Memory B cell (primary cell): Measurements from ENCODE around the gene PSORS1C2.
A peak's percentile ranks its signal among the peaks of the same experiment; 100 is the strongest.

ENCODE experiments used
- ATAC-seq: fragments of 150-1000 bp; cut with Tn5 transposase; 2 replicates; pipeline ENCODE4 v1.10.0; 2021; ENCODE audit warnings: low read depth, mild to moderate bottlenecking, moderate library complexity
- DNase-seq, 2 donors: peaks; one replicate each; pipeline ENCODE4 v3.0.0; 2022; ENCODE audit warnings: low spot score in 2 of 2
- H3K27ac Mint-ChIP-seq: one replicate; pipeline ENCODE4 v1.8.0; 2022; ENCODE audit warnings: mild to moderate bottlenecking, moderate library complexity, mixed read lengths
- H3K27me3 Mint-ChIP-seq: one replicate; pipeline ENCODE4 v1.8.0; 2022; ENCODE audit warnings: mixed read lengths
- H3K36me3 Mint-ChIP-seq: one replicate; pipeline ENCODE4 v1.8.0; 2022; ENCODE audit warnings: mild to moderate bottlenecking, mixed read lengths
- H3K4me1 Mint-ChIP-seq: one replicate; pipeline ENCODE4 v1.8.0; 2022; ENCODE audit warnings: mixed read lengths
- H3K4me3 Mint-ChIP-seq: one replicate; pipeline ENCODE4 v1.8.0; 2022; ENCODE audit warnings: mild to moderate bottlenecking, moderate library complexity, mixed read lengths
- H3K9me3 Mint-ChIP-seq: one replicate; pipeline ENCODE4 v1.8.0; 2022; ENCODE audit warnings: mixed read lengths

The PSORS1C2 gene

DNA sequence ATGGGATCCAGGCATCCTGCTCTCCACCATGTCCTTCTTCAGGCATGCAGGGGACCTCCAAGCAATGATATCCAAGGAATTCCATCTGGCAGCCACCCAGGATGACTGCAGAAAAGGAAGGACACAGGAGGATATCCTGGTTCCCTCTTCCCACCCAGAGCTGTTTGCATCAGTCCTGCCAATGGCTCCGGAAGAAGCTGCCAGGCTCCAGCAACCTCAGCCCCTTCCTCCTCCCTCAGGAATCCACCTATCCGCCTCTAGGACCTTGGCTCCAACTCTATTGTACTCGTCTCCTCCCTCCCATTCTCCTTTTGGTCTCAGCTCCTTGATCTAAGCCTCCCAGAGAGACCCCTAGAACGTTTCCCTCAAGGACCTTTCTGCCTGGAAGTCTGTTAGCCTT is 733 bp upstream of the PSORS1C2 start:
- H3K27me3 Mint-ChIP-seq, result peaks cover 2% of the 10 kb centered on the region
- H3K36me3 Mint-ChIP-seq, result peaks cover 3% of the 10 kb centered on the region
- no peak overlapping the region for H3K4me3 Mint-ChIP-seq
- no peak for DNase-seq
- peaks cover 4% of the 10 kb centered on the region for H3K4me1 Mint-ChIP-seq
- no peak overlapping the region for H3K27ac Mint-ChIP-seq
- H3K9me3 Mint-ChIP-seq, result no peaks in the 10 kb centered on the region
- no peak for ATAC-seq

DNA sequence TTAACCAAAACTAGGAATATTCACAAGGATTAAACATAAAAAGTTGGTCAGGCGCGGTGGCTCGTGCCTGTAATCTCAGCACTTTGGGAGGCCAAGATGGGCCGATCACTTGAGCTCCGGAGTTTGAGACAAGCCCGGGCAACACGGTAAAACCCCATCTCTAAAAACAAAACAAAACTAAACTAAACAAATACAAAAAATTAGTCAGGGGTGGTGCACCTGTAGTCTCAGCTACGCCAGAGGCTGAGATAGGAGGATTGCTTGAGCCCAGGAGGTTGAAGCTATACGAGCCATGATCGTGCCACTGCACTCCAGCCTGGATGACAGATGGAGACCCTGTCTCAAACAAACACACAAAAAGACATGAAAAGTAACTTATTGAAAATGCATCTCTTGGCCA is 3.2 kb downstream of the PSORS1C2 start:
- DNase-seq, result no peak
- Mint-ChIP-seq H3K9me3 (no peaks in the 10 kb centered on the region), H3K4me1 (peaks cover 4% of the 10 kb centered on the region), H3K27ac (no peak overlapping the region), H3K36me3 (no peaks in the 10 kb centered on the region), H3K4me3 (no peak overlapping the region), H3K27me3 (peaks cover 4% of the 10 kb centered on the region)
- no peak for ATAC-seq

DNA sequence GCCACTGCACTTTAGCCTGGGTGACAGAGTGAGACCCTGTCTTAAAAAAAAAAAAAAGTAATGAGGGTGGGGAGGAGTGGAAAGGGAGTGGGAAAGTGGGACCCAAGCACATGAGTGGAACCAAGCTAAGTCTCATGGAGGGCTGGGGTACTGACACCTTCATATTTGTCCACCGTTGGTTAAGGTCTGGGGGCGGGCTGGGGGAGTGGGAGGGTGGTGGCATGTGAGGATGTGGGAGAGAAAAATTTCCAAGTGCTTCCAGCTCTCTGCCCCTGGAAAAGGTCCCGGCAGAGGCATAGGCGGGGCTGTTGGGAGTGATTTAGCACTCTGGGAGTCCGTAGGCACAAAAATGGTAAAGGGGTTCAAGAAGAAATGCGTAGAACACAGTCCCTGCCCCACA is 6.1 kb downstream of the PSORS1C2 start:
- no peaks in the 10 kb centered on the region for H3K36me3 Mint-ChIP-seq
- DNase-seq, result no peak
- H3K4me3 Mint-ChIP-seq, result no peak overlapping the region
- no peak overlapping the region for H3K27ac Mint-ChIP-seq
- H3K27me3 Mint-ChIP-seq, result peaks cover 6% of the 10 kb centered on the region
- no peak for ATAC-seq
- no peaks in the 10 kb centered on the region for H3K9me3 Mint-ChIP-seq
- peaks cover 9% of the 10 kb centered on the region for H3K4me1 Mint-ChIP-seq

DNA sequence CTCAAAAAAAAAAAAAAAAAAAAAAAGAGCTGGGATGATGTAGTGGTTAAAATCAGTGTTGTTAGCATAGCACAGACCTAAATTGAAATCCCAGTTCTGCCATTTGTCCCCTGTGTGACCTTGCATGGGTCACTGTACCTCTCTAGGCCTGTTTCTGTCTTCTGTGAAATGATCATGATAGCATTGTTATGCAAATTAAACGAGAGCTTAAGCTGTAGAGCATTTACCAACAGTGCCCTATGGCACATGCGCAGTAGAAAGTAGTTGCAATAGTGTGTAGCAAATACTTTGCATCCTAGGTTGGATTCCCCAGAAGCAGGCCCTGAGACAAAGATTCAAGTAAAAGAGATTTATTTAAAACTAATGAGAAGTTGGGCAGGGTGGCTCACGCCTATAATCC is 7.3 kb downstream of the PSORS1C2 start:
- H3K36me3 Mint-ChIP-seq, result no peaks in the 10 kb centered on the region
- no peak overlapping the region for H3K27ac Mint-ChIP-seq
- no peaks in the 10 kb centered on the region for H3K9me3 Mint-ChIP-seq

DNA sequence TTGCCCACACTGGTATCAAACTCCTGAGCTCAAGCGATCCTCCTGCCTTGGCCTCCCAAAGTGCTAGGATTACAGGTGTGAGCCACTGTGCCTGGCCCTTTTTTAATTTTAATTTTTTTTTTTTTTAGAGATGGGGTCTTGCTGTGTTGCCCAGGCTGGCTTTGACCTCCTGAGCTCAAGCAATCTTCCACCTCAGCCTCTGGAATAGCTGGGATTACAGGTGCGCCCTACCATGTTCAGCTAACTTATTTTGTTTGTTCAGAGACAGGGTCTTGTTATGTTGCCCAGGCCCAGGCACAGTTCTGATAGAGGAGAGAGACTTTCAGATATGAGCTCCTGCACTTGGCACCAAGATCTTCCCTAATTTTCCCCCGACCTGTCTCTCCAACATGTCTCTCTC is 8.1 kb downstream of the PSORS1C2 start:
- Mint-ChIP-seq H3K4me3 (no peak overlapping the region), H3K27ac (no peak overlapping the region), H3K27me3 (peaks cover 6% of the 10 kb centered on the region), H3K9me3 (no peaks in the 10 kb centered on the region), H3K36me3 (no peaks in the 10 kb centered on the region), H3K4me1 (peaks cover 8% of the 10 kb centered on the region)
- no peak for ATAC-seq
- DNase-seq, result no peak

More for the DNA sequence above, 7.3 kb downstream of the PSORS1C2 start:
- Mint-ChIP-seq H3K4me1 (peaks cover 6% of the 10 kb centered on the region), H3K4me3 (no peak overlapping the region), H3K27me3 (peaks cover 4% of the 10 kb centered on the region)
- ATAC-seq, result no peak
- DNase-seq, result no peak

DNA sequence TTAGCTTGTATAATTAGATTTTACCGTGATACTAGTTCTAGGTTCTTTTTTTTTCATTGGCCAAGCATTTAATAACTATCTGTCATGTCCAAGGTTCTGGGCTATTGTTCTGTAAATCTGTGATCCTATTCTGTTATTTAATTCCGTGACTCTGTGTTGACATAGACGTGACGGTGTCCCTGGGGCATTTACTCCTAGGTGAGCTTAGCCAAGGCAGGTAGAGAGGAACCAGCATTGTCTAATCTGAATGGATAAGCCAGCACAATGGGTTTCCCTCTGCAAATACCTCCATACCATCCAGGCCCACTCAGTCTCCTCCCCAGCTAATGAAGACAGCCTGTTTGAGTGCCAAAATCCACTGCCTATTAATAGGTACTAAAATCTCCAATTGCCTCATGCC is 9.7 kb downstream of the PSORS1C2 start:
- no peaks in the 10 kb centered on the region for H3K9me3 Mint-ChIP-seq
- H3K27me3 Mint-ChIP-seq, result peaks cover 8% of the 10 kb centered on the region
- H3K36me3 Mint-ChIP-seq, result no peaks in the 10 kb centered on the region
- DNase-seq (no peak), ATAC-seq (no peak)
- H3K4me1 Mint-ChIP-seq, result peaks cover 8% of the 10 kb centered on the region
- H3K4me3 Mint-ChIP-seq, result no peak overlapping the region
- H3K27ac Mint-ChIP-seq, result no peak overlapping the region

DNA sequence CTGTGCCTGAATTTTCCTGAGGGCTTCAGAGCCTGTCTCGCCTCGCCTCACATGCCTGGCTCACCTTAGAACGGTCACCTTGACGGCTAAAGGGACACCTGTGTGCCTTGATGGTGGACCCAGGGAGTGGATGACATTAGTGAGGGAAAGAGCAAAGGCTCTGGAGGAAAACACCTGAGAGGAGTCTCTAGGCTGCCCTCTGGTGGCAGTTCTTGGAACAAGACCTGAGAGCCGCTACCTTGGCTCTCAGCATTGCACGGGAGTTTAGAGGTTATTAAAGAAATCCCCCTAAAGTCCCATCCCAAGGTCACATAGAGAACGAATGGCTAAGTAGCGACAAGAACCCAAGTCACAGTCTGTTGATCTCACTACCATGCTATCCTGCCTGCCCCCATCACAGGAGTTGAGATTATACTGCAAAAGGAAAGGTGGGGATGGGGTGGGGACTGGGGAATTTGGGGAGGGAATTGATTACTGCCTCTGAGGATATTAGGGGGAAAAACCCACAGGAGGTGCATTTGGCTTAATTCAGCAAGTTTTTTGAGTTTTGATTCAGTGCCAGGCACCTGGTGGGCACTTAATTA is 10.7 kb downstream of the PSORS1C2 start:
- Mint-ChIP-seq H3K4me3 (no peak overlapping the region), H3K27me3 (peaks cover 9% of the 10 kb centered on the region), H3K27ac (no peak overlapping the region), H3K9me3 (no peaks in the 10 kb centered on the region), H3K36me3 (no peaks in the 10 kb centered on the region), H3K4me1 (peaks cover 8% of the 10 kb centered on the region)
- ATAC-seq (peak; percentile 87), DNase-seq (peak; percentile 73 to 83)

DNA sequence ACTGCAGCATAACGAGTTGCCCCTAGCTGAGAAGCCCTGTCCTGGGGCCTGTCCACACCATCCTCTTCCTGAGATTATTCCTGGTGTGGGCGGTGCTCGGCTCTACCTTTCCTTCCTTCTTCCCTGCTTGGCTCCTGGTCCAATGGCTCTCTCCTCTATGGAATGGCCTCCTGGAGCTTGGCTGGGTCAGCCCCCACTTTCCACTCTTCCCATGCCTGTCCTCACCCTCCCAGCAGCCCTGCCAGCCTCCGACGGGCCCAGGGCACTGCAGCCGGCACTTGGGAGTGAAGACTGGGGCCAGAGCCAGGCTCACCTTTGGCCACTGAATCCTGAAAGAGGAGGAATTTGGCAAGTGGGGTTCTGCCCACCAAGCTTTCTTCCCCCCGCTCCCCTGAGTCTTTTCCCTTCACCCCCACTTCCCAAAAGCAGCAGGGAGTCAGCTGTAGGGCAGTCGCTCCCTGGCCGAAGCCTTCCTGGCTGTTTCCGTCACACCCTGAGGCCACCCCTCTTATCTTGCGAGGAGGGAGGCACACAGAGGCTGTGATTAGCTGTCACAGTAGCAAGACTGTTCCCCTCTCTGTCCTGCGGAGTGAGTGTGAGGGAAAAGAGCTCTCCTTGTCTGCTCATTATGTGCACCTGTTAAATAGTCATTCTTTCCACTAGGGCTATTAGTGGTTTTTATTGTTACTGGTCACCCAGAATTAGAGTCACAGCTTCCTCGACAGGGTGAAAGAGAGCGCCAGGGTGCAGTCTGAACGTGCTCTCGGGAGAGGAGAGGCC is 12.3 kb downstream of the PSORS1C2 start:
- Mint-ChIP-seq H3K4me3 (no peak overlapping the region), H3K27ac (no peak overlapping the region), H3K36me3 (no peaks in the 10 kb centered on the region), H3K27me3 (peaks cover 11% of the 10 kb centered on the region), H3K9me3 (no peaks in the 10 kb centered on the region), H3K4me1 (peaks cover 8% of the 10 kb centered on the region)
- DNase-seq (no peak), ATAC-seq (no peak)

DNA sequence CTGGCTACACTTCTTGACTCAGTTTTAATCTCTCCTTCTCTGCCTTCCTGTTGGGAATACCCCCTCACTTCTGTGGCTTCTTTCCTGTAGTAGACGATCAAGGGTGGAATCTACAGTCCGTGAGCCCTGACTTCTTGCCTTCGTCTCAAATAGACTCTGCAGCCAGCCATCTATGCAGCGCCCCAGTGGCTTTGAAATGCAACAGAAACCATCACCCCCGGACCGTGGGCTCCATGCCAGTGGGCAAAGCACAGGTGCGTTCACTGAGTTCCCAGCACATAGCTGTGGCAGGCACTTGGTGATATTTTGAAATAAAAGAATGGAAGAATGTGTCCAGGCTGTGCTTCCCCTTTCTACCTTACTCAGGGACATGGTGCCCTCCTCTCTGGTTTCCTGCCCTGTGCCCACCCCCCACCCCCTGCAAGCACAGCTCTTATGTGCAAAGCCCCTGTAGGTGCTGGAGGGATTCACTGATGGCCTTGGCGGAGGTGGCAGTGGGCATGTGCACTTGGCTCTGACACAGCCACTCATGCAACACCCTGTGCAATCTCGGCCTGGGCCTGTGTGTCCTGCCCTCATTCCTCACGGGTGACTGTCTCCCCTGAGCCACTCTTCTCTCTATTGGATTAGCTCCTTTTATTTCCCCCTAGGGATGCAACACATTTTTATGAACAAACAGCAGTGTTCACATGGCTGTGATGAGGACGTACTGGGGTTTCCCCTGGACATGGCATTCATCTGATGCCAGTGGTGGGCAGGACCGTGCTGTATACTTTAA is 13.1 kb downstream of the PSORS1C2 start:
- ATAC-seq, result no peak
- Mint-ChIP-seq H3K9me3 (no peaks in the 10 kb centered on the region), H3K36me3 (no peaks in the 10 kb centered on the region), H3K27ac (no peak overlapping the region), H3K27me3 (peaks cover 11% of the 10 kb centered on the region), H3K4me1 (peaks cover 8% of the 10 kb centered on the region), H3K4me3 (no peak overlapping the region)
- no peak for DNase-seq

DNA sequence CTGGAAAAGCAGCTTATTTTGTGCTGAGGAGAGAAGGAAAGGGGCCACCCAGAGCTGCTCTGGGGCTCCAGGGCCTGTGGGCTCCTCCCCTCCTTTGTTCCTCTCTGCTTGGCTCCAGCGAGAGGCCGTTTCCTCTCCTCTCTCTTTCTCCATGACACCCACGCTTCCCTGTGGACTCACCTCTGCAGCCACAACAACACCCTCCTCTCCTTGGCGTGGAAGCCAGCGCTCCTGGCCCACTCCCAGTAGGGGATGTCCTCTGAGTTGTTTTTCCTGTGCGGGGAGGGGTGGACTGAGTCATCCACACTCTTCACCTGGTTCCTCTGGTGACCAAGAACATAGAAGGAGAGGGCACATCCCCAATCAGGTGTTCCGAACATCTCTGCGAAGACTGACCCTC is 13.7 kb downstream of the PSORS1C2 start:
- DNase-seq, result no peak
- no peaks in the 10 kb centered on the region for H3K36me3 Mint-ChIP-seq

DNA sequence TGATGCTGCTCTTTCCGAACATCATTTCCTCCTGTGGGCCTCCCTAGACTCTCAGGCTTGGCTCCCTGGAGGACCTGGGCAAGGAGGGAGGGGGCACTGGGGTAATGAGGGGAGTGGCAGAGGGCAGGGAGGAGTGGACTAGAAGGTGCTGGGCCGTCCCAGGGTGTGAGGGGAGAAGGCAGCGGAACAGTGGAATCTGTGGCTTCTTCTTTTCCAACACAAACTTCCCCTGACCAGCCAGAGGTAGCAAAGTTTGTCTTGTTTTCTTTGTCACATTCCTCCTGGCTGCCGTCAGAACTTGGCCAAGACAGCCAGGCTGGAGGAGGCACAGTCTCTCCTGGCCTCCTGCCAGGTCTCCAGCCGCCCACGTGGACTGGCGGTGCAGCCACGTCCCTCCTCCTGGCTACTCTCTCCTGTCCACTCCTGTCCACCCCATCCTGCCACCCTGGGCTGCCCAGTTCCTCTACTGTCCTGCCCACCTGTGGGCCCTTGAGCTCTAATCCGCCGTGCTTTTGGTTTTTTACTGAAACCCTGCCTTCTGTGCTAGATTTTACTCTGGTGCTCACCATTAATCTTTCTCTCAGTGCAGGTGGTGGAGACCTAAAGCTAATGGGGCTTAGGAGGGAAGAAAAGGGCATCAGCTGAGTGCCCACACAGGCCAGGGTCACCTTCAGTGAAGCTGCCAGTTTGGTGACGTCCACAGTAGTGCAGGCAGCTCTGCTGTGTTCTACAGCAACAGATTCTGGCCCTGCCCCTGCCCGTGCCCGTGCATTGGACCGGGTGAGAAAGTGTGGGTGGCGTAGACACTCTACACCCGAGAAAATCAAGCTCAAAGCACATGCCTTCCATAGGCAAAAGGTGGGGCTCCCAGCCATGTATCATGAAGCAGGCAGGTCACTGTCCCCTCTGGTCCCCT is 15.8 kb downstream of the PSORS1C2 start:
- DNase-seq (no peak), ATAC-seq (no peak)
- H3K9me3 Mint-ChIP-seq, result no peaks in the 10 kb centered on the region
- peaks cover 6% of the 10 kb centered on the region for H3K4me1 Mint-ChIP-seq
- peaks cover 12% of the 10 kb centered on the region for H3K27me3 Mint-ChIP-seq
- H3K27ac Mint-ChIP-seq, result no peak overlapping the region
- H3K4me3 Mint-ChIP-seq, result no peak overlapping the region
- no peaks in the 10 kb centered on the region for H3K36me3 Mint-ChIP-seq

More for the DNA sequence above, 13.7 kb downstream of the PSORS1C2 start:
- H3K27me3 Mint-ChIP-seq, result peaks cover 11% of the 10 kb centered on the region
- peaks cover 8% of the 10 kb centered on the region for H3K4me1 Mint-ChIP-seq
- H3K27ac Mint-ChIP-seq, result no peak overlapping the region
- no peak overlapping the region for H3K4me3 Mint-ChIP-seq
- no peaks in the 10 kb centered on the region for H3K9me3 Mint-ChIP-seq
- ATAC-seq, result no peak

DNA sequence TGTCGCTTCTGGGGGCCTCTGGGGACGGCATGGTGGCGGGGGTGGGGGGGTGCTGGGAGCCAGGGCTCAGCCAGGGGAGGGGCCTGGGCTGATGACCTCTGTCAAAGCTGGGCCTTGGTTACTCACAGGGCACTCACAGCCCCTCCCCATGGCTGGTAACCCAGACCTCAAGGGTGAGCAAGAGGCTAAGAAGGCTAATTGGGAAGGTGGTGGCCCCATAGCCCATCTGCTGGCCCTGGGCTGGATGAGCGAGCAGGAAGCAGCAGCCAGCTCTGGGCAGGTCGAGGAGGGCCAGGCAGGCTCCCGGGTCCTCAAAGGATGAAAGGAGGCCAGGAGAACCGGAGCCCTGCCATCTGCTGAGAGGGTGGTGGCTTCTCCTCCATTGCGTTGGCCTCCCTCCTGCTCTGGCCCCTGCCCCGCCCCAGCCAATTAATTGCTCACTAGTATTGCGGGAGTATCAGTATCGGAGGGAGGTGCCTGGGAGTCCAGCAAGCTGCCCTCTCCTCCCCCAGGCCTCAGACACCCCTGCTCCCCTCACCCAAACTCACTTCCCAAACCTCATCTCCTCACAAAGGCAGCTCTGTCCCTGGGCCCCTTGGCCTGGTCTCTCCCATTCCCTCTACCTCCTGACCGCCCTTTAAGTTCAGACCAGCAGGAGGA is 17.6 kb downstream of the PSORS1C2 start:
- Mint-ChIP-seq H3K4me3 (no peak overlapping the region), H3K27me3 (peaks cover 10% of the 10 kb centered on the region), H3K27ac (no peak overlapping the region), H3K4me1 (peaks cover 2% of the 10 kb centered on the region), H3K9me3 (no peaks in the 10 kb centered on the region), H3K36me3 (no peaks in the 10 kb centered on the region)
- no peak for DNase-seq
- no peak for ATAC-seq

DNA sequence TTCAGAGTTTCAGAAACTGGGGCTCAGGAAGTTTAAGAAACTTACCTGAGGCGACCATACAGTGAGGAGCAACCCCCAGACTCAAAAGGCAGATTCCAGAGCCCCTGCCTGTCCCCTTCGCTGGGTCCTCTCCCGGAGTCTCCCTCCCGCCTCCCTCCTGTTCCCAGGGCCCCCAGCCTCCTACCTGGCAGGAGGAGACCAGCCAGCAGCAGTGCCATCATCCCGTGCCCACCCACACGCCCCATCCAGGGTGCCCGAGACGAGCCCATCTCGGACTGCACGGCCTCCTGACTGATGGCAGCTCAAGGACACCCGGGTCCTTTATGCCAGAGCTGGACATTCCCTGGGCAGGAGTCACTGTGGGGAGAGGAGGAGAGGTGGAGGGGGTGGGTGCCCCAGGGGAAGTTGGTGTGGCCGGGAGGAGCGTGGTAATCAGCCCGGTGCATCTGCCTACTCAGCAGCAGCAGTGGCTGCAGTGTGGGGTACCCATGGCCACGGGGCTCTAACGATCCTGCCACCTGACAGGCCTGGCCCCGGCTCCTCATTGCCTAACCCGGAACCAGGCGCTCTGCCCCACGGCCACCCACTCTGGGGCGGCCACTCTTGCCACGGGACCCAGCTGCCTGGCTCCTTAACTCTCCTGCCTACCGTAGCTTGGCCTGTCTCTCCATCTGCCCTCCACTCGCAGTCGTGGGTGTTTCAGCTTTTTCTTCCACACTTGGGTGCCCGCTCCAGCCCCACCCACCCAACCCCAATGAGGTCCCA is 18.5 kb downstream of the PSORS1C2 start, which contains the start of gene CDSN:
Gene CDSN, minus strand, starts transcription at position 296 of the 765 bp plus-strand sequence. Its CDS starts 27 bp downstream, at position 269.
- H3K4me3 Mint-ChIP-seq, result no peak within 1 kb of the TSS
- DNase-seq, result no peak
- H3K27ac Mint-ChIP-seq, result no peak within 1 kb of the TSS
- H3K9me3 Mint-ChIP-seq, result no peaks in the 10 kb centered on the region
- ATAC-seq, result no peak
- no peaks in the 10 kb centered on the region for H3K36me3 Mint-ChIP-seq
- peaks cover 5% of the 10 kb centered on the region for H3K4me1 Mint-ChIP-seq
- peaks cover 11% of the 10 kb centered on the region for H3K27me3 Mint-ChIP-seq
